ENCODE results near the gene SDHA.
"Not testable (repeated sequence)": the region's sequence is repeated elsewhere in the genome, so short reads cannot be mapped to it uniquely, and the experiment has no call there.

SDHA gene

DNA sequence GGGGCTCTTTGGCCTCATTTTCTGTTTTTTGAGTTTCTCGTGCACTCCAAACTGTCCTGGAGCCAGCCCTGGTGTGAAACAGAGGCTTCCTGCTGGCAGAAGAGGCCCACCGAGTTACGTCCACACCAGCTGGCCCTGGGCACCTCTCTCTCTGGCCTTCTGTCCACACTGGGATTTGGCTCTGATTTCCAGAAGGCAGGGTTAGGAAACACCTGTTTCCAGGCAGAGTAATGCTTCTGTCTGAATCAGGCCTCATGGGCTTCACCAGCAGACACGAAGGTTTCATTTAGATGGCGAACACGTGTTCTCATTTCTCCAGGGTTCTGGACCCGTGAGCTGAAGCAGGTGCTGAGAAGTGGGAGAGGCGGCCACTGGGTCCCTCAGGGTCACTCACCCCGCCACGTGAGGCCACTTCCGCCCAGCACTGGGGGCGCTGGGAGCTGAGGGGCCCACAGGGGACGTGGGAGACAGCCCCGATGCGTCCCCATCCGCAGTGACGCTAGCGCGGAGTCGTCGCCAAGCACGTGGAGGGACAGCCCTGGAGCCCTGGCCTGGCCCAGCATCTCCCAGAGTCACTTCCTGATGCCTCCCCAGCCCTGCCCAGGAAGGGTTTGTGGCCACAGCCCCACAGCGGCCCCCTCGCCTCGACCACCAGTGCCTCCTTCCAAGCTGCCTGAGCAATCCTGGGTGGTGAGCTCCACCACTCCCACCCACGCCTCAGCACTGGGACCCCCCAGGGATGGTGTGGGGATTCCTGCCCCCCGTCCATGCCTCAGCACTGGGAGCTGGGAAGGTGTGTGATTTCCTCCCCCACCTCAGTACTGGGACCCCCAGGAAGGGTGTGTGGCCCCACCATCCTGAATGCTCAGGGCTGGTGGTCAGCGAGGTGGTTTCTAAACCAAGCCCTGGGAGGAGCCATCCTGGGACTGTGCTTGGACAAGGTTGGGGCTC is 31.8 kb upstream of the SDHA start:
- DNase-seq (ENCODE audit: low spot score): no peak

DNA sequence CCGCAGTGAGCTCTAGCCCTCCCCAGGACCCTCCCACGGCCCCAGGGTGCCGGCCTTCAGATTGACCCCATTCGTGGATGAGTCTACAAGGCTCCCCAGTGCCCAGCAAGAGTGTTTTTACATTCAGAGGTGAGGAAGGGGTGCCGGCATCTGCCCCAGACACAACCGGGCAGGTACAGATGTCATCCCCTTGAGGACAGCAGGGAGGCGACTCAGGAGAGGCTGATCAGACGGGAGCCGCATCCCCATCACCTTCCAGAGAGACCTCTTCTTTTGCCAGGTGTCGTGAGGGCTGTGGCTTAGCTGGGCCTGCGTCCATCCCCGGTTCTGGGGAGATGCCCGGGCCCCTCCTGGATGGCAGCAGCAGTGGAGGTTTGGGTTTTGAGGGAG is 31.1 kb upstream of the SDHA start:
- no peak for DNase-seq (ENCODE audit: low spot score)

DNA sequence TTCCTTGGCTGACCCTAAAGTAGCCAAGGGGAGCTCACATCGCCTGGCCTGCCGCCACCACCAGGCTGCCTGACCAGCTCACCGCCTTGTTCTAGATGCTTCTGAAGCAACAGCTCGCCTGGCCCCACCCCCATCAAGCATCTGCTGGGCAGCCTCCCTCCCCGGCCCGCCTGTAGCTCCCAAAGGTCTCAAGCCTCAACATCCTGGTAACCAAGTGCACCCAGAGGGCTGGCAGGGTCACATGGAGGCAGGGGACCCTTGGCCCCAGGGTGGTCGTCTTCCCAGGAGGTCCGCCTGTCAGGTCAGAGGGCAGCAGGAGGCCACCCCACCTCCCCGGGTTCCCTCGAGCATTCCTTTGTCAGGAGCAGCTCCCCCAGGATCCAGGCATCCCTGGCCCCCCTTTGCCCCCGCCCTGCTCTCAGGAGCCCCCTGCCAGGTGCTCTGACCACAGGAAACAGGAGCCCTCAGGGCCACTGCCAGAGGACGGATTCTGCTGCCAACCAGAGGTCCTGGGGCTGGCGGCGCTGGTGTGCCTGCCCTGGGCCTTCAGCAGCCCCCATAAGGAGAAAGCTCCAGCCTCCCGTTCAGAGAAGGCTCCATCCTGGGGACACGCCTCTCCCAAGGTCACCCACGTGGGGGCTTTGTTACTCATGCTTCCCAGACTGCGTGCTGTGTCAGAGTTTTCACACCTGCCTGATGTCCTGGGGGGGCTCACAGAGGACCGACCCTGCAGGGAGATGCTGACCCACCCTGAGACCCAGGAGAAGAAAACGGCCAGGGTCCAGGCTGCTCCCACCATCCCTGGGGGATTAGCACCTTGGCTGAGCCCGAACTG is 30.3 kb upstream of the SDHA start:
- no peak for DNase-seq (ENCODE audit: low spot score)

DNA sequence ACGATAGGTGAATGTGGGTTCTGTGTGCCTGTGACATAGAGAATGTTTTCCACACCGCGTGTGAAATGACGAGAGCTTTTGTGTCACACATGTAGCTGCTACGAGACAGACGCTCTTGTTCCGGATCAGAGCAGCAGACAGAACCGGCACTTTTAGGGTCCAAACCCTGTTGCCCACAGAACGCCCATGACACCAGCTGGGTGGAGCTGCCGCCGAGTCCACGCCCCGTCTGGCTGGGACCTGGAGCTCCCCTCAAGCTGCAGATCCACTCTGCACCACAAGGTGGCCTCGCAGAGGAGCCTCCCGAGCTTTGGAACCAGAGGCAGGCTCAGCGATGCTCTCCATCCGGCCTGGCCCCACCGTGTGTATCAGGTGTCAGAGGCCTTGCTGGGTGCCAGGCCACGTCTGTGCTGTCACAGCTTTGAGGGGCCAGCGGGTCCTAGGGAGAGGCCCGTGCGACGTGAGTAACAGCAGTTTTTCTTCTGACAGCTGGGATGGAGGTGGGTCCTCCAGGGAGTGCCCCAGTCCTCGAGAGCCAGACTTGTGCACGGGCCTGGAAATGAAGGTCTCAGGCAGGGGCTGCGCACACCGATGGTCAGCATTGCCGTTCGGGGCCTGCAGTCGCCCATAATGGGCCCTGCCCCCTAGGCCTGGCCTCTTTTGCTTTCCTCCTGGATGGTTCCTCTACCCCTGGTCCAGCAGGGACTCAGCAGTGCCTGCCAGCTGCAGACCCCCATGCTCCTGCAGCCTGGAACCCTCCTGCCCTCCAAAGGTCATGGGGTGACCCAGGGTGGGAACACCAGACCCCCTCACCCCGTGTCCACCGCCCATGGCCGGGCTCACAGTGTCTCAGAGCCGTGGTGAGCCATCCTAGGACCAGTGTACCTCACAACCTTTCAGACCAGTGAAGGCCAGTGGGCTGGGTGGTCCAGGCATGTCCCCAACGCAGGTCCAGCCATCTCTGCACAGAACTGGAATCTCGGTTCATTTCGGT is 29.3 kb upstream of the SDHA start:
- DNase-seq (ENCODE audit: low spot score): peak; percentile 88

- DNase-seq (ENCODE audit: low spot score): no peak
Observed at GRCh38 chr5:189486-189885, 28.6 kb upstream of the SDHA start.

GRCh38 chr5:189976-190365 is 28.1 kb upstream of the SDHA start:
- no peak for DNase-seq (ENCODE audit: low spot score)

DNA sequence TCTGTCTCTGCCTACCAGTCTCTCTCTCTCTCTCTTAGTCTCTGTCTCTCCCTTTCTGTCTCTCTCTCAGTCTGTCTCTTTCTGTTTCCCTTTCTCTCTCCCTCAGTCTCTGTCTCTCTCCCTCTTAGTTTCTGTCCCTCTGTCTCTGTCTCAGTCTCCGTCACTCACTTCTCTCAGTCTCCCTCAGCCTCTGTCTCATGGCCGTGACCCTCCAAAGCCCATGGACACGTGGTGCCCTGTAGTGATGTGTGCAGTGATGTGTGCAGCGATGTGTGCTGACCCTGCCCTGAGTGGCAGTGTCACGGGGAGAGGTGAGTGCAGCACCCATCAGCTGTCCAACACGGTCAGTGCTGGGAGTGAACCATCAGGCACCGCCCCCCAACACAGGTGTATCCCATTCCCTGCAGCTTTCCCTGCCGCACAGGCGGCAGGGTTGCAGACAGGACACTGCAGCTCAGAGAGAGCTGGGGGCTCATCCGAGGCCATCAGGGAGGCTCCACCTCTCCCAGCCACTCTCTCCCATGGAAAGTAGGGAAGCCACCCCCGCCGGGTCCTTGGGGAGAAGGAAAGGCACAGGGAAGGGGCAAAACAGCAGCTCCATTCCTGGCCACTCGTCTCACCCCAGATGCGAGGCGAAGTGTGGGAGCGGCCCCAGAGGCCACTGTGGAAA is 27.6 kb upstream of the SDHA start:
- no peak for DNase-seq (ENCODE audit: low spot score)

- DNase-seq (ENCODE audit: low spot score): no peak
Observed at GRCh38 chr5:191036-191948, 26.8 kb upstream of the SDHA start, which contains the start of gene LRRC14B. TSS of gene LRRC14B (plus strand) at chr5:191495. CDS start at chr5:191539, 44 bp downstream.

DNA sequence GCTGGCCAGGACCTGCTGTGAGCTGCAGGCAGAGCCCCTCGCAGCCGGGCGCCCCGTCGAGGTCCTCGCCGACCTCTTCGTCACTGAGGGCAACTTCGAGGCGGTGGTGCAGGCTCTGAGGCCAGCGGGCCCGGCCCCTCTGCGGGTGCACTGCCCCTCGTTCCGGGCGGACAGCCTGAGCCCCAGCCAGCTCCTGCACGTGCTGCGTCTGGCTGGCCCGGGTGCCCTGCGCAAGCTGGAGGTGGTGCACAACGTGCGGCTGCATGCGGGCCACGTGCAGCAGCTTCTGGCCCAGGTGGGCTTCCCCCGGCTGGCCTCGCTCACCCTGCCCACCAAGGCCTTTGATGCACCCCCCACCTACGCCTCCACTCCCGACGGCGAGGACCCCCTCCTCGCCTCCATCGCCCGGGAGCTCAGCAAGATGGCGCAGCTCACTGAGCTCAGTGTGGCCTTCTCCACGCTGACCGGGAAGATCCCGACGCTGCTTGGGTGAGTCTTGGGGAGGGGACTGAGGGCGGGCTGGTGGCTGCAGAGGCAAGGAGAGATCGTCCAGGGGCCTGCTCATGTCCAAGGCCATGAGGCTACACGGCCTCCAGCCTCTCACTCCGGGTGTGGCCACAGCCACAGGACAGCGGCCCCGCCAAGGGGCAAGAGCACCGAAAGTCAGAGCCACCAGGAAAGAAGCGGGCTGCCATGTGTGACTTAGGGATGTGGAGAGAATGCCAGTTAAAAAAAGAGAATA is 26.0 kb upstream of the SDHA start:
- no peak for DNase-seq (ENCODE audit: low spot score)

DNA sequence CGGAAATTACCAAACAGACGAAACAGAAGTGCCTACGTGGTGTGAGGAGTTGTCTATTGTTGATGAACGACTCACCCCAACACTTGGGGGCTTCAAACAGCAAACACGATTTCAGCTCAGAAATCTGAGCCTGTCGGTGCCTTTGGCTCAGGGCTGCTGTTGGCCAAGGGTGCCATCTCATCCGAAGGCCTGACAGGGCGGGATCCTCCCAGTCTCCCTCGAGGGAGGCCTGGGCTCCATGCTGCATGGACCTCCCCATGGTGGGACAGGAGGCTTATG is 25.5 kb upstream of the SDHA start:
- DNase-seq (ENCODE audit: low spot score): no peak

GRCh38 chr5:192970-193831 is 24.9 kb upstream of the SDHA start:
- no peak for DNase-seq (ENCODE audit: low spot score)

DNA sequence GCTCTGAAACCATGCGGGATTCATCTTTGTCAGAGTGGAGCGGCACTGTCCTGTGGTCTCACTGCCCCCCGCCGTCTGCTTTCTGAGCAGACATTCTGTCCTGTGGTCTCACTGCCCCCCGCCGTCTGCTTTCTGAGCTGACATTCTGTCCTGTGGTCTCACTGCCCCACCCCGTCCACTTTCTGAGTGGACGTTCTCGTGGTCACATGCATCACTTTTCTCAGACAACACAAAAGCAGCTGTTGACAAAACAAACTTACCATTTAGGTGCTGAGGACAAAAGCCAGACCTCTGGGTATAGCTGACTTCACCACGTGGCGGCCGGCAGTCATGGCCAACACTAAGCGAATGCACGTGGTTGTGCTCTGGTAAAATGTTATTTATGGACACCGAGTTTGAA is 24.0 kb upstream of the SDHA start:
- no peak for DNase-seq (ENCODE audit: low spot score)

DNA sequence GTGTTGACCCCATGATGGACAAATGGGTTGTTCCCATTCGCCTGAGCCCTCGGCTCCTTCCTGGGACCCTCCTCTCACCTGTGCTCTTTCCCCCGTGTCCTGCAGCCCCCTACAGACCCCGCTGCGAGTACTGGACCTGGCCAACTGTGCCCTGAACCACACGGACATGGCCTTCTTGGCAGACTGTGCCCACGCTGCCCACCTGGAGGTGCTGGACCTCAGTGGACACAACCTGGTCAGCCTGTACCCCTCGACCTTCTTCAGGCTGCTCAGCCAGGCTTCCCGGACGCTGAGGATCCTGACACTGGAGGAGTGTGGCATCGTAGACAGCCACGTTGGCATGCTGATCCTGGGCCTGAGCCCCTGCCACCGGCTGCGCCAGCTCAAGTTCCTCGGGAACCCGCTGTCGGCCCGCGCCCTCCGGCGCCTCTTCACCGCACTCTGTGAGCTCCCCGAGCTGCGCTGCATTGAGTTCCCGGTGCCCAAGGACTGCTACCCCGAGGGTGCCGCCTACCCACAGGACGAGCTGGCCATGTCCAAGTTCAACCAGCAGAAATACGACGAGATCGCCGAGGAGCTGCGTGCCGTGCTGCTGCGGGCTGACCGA is 23.4 kb upstream of the SDHA start:
- no peak for DNase-seq (ENCODE audit: low spot score)

GRCh38 chr5:195401-196160 is 22.5 kb upstream of the SDHA start:
- no peak for DNase-seq (ENCODE audit: low spot score)

DNA sequence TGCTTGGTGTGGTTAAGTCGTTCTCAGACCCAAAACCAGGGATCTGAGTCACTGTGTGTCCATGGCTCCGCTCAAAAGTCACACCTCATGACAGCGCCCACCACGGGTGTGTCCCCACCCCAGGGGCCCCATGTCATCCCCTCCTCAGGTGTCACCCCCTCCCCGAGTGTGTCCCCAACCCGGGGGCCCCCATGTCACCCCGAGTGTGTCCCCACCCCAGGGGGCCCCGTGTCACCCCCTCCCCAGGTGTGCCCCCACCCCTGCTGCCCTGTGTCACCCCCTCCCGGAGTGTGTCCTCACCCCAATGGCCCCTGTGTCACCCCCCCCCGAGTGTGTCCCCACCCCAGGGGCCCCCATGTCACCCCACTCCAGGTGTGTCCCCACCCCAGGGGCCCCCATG is 21.8 kb upstream of the SDHA start:
- DNase-seq (ENCODE audit: low spot score): no peak

DNA sequence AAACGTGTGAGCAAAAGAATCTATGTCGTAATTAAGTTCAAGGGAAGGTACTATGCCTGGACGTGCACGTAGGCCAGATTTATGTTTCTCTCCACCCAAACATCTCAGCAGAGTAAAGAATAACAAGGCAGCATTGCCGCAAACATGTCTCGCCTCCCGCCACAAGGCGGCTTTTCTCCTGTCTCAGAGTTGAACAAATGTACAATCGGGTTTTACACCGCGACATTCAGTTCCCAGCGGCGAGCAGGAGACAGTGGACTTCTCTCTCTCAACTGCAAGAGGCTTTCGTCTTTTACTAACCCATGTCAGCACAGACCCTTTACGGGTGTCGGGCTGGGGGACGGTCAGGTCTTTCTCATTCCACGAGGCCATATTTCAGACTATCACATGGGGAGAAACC is 21.1 kb upstream of the SDHA start:
- DNase-seq (ENCODE audit: low spot score): not testable (repeated sequence)

GRCh38 chr5:197892-198489 is 20.1 kb upstream of the SDHA start:
- no peak for DNase-seq (ENCODE audit: low spot score)
